HFFc6 (cell line): ENCODE results near the gene ACP1. TPM values are rescaled to one million over a fixed set of nuclear protein-coding genes. Genes with fewer than 3 reads are reported as not detected.

Experiments
- DNase-seq: peaks from one replicate; pipeline ENCODE4 v3.0.0-alpha.2; 2018
- H3K27ac Mint-ChIP-seq: 2 replicates; pipeline ENCODE4 v1.8.0; 2020; ENCODE audit warnings: mild to moderate bottlenecking, mixed read lengths
- H3K27me3 Mint-ChIP-seq: 2 replicates; pipeline ENCODE4 v1.8.0; 2021; ENCODE audit warnings: mild to moderate bottlenecking, moderate library complexity, mixed read lengths; ENCODE audit not compliant: insufficient read depth
- H3K36me3 Mint-ChIP-seq: 2 replicates; pipeline ENCODE4 v1.8.0; 2021; ENCODE audit warnings: low read depth, mixed read lengths
- H3K4me1 Mint-ChIP-seq: 2 replicates; pipeline ENCODE4 v1.8.0; 2020; ENCODE audit warnings: low read depth, mixed read lengths
- H3K4me3 Mint-ChIP-seq: 2 replicates; pipeline ENCODE4 v1.8.0; 2020; ENCODE audit warnings: mild to moderate bottlenecking, moderate library complexity, mixed read lengths
- H3K9me3 Mint-ChIP-seq: 2 replicates; pipeline ENCODE4 v1.8.0; 2020; ENCODE audit warnings: mild to moderate bottlenecking, mixed read lengths
- CTCF ChIP-seq: fragments of 200-600 bp; sonication (generic); IDR thresholded peaks from 2 replicates; pipeline ENCODE4 v1.5.0; 2021; ENCODE audit warnings: antibody characterized with exemption, mild to moderate bottlenecking
- total RNA-seq, 6 experiments: library from RNA; stranded (reverse); fragmentation: NEBNext Ultra II Directional; extraction: Animal tissue kit (Norgen Biotek cat#: 25700); gene quantifications; 2 replicates in 1 of 6; 3 replicates in 5 of 6; pipeline ENCODE4 v1.2.3, GENCODE V29; 2021

Gene ACP1
- total RNA-seq, 6 experiments from 2014 or later: 83.4 to 95.3 (median 89.2) TPM

GRCh38 chr2:319059-319600, 54.4 kb downstream of the ACP1 start:
- TF ChIP-seq CTCF: no peak
- H3K4me1 Mint-ChIP-seq: peaks cover 5% of the 10 kb centered on the region; the same call in 1 of the 2 replicates
- no peak for DNase-seq
- peaks cover 35% of the 10 kb centered on the region for H3K9me3 Mint-ChIP-seq
- peaks cover 13% of the 10 kb centered on the region for H3K36me3 Mint-ChIP-seq
- peaks cover 6% of the 10 kb centered on the region for H3K27me3 Mint-ChIP-seq
- no peak overlapping the region for H3K27ac Mint-ChIP-seq
- H3K4me3 Mint-ChIP-seq: no peak overlapping the region

- H3K27ac Mint-ChIP-seq: no peak overlapping the region
- H3K4me3 Mint-ChIP-seq: no peak overlapping the region
- H3K9me3 Mint-ChIP-seq: peaks cover 30% of the 10 kb centered on the region
- H3K4me1 Mint-ChIP-seq: peaks cover 5% of the 10 kb centered on the region; the same call in 1 of the 2 replicates
- DNase-seq: no peak
- peaks cover 13% of the 10 kb centered on the region for H3K36me3 Mint-ChIP-seq
- TF ChIP-seq CTCF: no peak
- peaks cover 4% of the 10 kb centered on the region for H3K27me3 Mint-ChIP-seq
Measured at GRCh38 chr2:320561-320960, 55.8 kb downstream of the ACP1 start.

- H3K27ac Mint-ChIP-seq: no peak overlapping the region
- DNase-seq: no peak
- H3K27me3 Mint-ChIP-seq: peaks cover 3% of the 10 kb centered on the region
- H3K4me1 Mint-ChIP-seq: peaks cover 5% of the 10 kb centered on the region; the same call in 1 of the 2 replicates
- H3K9me3 Mint-ChIP-seq: peaks cover 39% of the 10 kb centered on the region
- peaks cover 8% of the 10 kb centered on the region for H3K36me3 Mint-ChIP-seq
- H3K4me3 Mint-ChIP-seq: no peak overlapping the region
- no peak for TF ChIP-seq CTCF
Measured at GRCh38 chr2:322326-322725, 57.6 kb downstream of the ACP1 start.

- no peak for DNase-seq
- H3K4me1 Mint-ChIP-seq: peaks cover 2% of the 10 kb centered on the region; the same call in 1 of the 2 replicates
- no peak for TF ChIP-seq CTCF
- peaks cover 3% of the 10 kb centered on the region for H3K27me3 Mint-ChIP-seq
- H3K27ac Mint-ChIP-seq: no peak overlapping the region
- peaks cover 8% of the 10 kb centered on the region for H3K36me3 Mint-ChIP-seq
- H3K4me3 Mint-ChIP-seq: no peak overlapping the region
- peaks cover 43% of the 10 kb centered on the region for H3K9me3 Mint-ChIP-seq
Measured at GRCh38 chr2:323035-323434, 58.3 kb downstream of the ACP1 start.

Other genes with a start within 250 kb of the ACP1 start
- gene FAM110C, start 218.4 kb upstream of the ACP1 start, total RNA-seq: not detected
- 10 to 100 TPM in 4 of 6 experiments, 1 to 10 TPM in 2; 9.9 to 14.2 (median 12.7) TPM for gene SH3YL1, start 915 bp upstream of the ACP1 start, total RNA-seq
- gene ALKAL2, start 23.1 kb downstream of the ACP1 start, total RNA-seq: not detected